Measurements from ENCODE around the gene PLEKHF1.

PLEKHF1 gene

DNA sequence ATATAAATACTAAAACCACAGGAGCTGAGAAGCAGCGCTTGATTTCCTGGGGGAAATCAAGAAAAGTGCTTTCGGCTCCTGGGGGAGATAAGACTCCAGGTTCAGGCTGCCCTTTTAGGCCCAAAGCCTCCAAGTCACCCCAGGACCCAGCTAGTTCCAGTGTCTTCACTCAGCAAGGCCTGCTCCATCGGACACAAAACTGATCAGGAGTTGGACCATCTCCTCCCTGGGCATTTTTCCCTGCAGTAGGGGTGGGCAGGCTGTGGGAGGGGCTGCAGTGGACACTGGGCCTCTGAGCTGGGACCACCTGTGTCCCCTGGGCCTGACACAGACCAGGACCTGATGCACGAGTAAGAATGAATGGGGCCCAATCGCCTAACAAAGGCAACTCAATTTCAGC lies 34.6 kb downstream of the PLEKHF1 start:
- Histone ChIP-seq H3K36me3 (replicated peaks; ENCODE audit: insufficient read depth, low read length) (no peaks in the 10 kb centered on the region), H3K27ac (ENCODE audit: low read length) (no peak overlapping the region), H3K9me3 (replicated peaks; ENCODE audit: insufficient read depth, low read length) (no peaks in the 10 kb centered on the region), H3K9ac (ENCODE audit: low read length) (no peak overlapping the region), H3F3A (ENCODE audit: insufficient read depth, low read length) (no peaks in the 10 kb centered on the region), H3K4me1 (ENCODE audit: low read length) (no peaks in the 10 kb centered on the region), H3K9me2 (replicated peaks; ENCODE audit: insufficient read depth, low read length) (no peaks in the 10 kb centered on the region), H3K4me2 (ENCODE audit: low read depth, low read length) (no peak overlapping the region), H3K27me3 (replicated peaks; ENCODE audit: insufficient read depth, low read length) (no peaks in the 10 kb centered on the region), H3K4me3 (ENCODE audit: low read length) (no peak overlapping the region), H4K20me1 (ENCODE audit: insufficient read depth, low read length) (no peaks in the 10 kb centered on the region), H3K79me2 (ENCODE audit: low read length) (no peaks in the 10 kb centered on the region), H2AFZ (ENCODE audit: low read length) (no peak overlapping the region)
- TF ChIP-seq, protein P1, sequence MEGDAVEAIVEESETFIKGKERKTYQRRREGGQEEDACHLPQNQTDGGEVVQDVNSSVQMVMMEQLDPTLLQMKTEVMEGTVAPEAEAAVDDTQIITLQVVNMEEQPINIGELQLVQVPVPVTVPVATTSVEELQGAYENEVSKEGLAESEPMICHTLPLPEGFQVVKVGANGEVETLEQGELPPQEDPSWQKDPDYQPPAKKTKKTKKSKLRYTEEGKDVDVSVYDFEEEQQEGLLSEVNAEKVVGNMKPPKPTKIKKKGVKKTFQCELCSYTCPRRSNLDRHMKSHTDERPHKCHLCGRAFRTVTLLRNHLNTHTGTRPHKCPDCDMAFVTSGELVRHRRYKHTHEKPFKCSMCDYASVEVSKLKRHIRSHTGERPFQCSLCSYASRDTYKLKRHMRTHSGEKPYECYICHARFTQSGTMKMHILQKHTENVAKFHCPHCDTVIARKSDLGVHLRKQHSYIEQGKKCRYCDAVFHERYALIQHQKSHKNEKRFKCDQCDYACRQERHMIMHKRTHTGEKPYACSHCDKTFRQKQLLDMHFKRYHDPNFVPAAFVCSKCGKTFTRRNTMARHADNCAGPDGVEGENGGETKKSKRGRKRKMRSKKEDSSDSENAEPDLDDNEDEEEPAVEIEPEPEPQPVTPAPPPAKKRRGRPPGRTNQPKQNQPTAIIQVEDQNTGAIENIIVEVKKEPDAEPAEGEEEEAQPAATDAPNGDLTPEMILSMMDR (IDR thresholded peaks at IDR 0.05; ENCODE audit: low read length) = no peak
- no peak for DNase-seq

DNA sequence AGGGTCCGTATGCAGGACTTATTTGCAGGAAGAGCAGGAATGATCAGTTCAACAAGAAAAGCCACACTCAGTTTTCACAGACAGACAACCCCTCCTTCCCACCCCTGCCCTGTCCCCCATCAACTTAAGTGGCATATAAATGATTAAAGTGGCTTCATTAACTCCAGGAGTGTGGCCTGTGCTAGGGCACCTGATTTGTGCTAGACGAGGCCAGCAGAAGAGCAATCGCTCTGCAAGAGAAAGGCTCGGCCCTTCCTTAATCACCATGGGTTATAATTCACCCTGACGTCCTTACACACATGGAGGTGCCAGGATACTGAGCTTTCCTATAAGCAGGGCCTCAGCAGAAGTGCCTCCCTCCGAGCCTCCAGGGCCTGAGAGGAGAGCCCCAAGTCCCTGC lies 35.2 kb downstream of the PLEKHF1 start:
- H3K79me2 ChIP-seq (ENCODE audit: low read length) = no peaks in the 10 kb centered on the region
- TF ChIP-seq EZH2phosphoT487 (IDR thresholded peaks at IDR 0.05; ENCODE audit: low read length) = no peak
- TF ChIP-seq, protein P1 (IDR thresholded peaks at IDR 0.05; ENCODE audit: low read length) = no peak
- TF ChIP-seq EZH2 (optimal IDR thresholded peaks at IDR 0.05; ENCODE audit: low read depth, low read length) = no peak
- H2AFZ ChIP-seq (ENCODE audit: low read length) = no peak overlapping the region
- DNase-seq = no peak
- H3K9ac ChIP-seq (ENCODE audit: low read length) = no peak overlapping the region
- no peaks in the 10 kb centered on the region for H3K27me3 ChIP-seq (replicated peaks; ENCODE audit: insufficient read depth, low read length)
- no peak overlapping the region for H3K4me2 ChIP-seq (ENCODE audit: low read depth, low read length)
- H3K9me3 ChIP-seq (replicated peaks; ENCODE audit: insufficient read depth, low read length) = no peaks in the 10 kb centered on the region
- no peaks in the 10 kb centered on the region for H3K9me2 ChIP-seq (replicated peaks; ENCODE audit: insufficient read depth, low read length)
- no peaks in the 10 kb centered on the region for H4K20me1 ChIP-seq (ENCODE audit: insufficient read depth, low read length)
- no peaks in the 10 kb centered on the region for H3K4me1 ChIP-seq (ENCODE audit: low read length)
- no peak overlapping the region for H3K27ac ChIP-seq (ENCODE audit: low read length)
- H3K4me3 ChIP-seq (ENCODE audit: low read length) = no peak overlapping the region
- H3K36me3 ChIP-seq (replicated peaks; ENCODE audit: insufficient read depth, low read length) = no peaks in the 10 kb centered on the region
- H3F3A ChIP-seq (ENCODE audit: insufficient read depth, low read length) = no peaks in the 10 kb centered on the region

DNA sequence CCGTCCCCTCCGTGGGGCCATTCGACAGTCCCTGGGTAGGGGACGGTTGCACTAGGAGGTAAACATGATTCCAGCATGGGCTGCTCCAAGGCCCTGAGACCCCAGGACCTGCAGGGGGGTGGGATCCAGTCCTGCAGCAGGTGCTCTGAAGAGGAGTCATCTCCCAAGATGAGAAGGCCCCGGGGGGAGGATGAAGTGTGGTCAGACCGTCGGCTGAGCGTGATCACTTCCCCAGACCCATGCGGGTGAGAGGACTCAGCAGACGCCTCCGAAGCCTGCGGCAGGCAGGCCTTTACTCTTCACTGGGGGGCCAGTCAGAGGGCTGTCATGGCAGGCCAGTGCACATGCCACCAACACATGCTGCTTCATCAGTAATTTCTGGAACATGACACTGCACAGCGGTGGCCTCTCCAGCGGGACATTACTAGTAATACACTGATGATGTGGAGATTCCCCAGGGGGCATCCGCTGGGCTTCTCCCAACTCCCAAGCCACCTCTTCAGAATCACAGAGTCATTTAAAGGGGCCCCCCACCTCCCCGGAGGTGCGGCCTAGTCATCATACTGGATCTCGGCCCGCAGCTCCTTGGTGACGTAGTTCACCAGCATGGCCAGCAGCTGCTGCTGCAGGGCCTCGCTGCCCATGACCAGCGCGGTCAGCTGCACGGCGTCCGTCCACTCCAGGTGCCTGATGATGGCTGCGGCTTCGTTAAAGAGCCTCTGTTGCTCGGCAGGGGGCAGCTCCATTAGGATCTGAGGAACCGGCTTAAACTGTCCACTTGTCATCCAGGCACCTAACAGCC lies 37.1 kb downstream of the PLEKHF1 start:
- Histone ChIP-seq H3K36me3 (replicated peaks; ENCODE audit: insufficient read depth, low read length) (no peaks in the 10 kb centered on the region), H3K9me3 (replicated peaks; ENCODE audit: insufficient read depth, low read length) (no peaks in the 10 kb centered on the region), H3K79me2 (ENCODE audit: low read length) (no peaks in the 10 kb centered on the region), H3F3A (ENCODE audit: insufficient read depth, low read length) (no peaks in the 10 kb centered on the region), H3K4me1 (ENCODE audit: low read length) (no peaks in the 10 kb centered on the region), H3K9me2 (replicated peaks; ENCODE audit: insufficient read depth, low read length) (no peaks in the 10 kb centered on the region), H3K27ac (ENCODE audit: low read length) (no peak overlapping the region), H3K4me3 (ENCODE audit: low read length) (no peak overlapping the region), H3K9ac (ENCODE audit: low read length) (no peak overlapping the region), H2AFZ (ENCODE audit: low read length) (no peak overlapping the region), H4K20me1 (ENCODE audit: insufficient read depth, low read length) (no peaks in the 10 kb centered on the region), H3K27me3 (replicated peaks; ENCODE audit: insufficient read depth, low read length) (no peaks in the 10 kb centered on the region), H3K4me2 (ENCODE audit: low read depth, low read length) (no peak overlapping the region)
- DNase-seq = no peak
- TF ChIP-seq EZH2phosphoT487 (IDR thresholded peaks at IDR 0.05; ENCODE audit: low read length) (no peak), EZH2 (optimal IDR thresholded peaks at IDR 0.05; ENCODE audit: low read depth, low read length) (no peak)
- TF ChIP-seq, protein P1 (IDR thresholded peaks at IDR 0.05; ENCODE audit: low read length) = no peak
